Measurements from ENCODE around the gene CORO1A. TPM values are rescaled to one million over a fixed set of nuclear protein-coding genes. Genes with fewer than 3 reads are reported as not detected.
A peak's percentile ranks its signal among the peaks of the same experiment; 100 is the strongest.

Gene CORO1A
- polyA plus RNA-seq (2011; rRNA removed) (2.9 and 4.2 TPM in 2 replicates), polyA minus RNA-seq (2011; rRNA and poly(A)+ RNA removed) (2.3 and 2.5 TPM in 2 replicates)

GRCh38 chr16:30183233-30184095 lies at the start of gene CORO1A:
TSS of gene CORO1A (plus strand) at chr16:30183602. CDS start at chr16:30185210, 1,608 bp downstream.
- Histone ChIP-seq H3K4me3 (ENCODE audit: low read depth, low read length) (peak within 1 kb of the TSS; percentile 65), H3K27ac (ENCODE audit: low read depth, low read length) (no peak within 1 kb of the TSS), H3K9me3 (ENCODE audit: control insufficient read depth, insufficient read depth, low read length) (no peaks in the 10 kb centered on the region; the same call in 1 of the 2 replicates), H3K27me3 (ENCODE audit: control insufficient read depth, insufficient read depth, low read length) (no peaks in the 10 kb centered on the region)
- ChIA-PET POLR2A (interaction anchor here (0.6 to 1.0 kb wide), 2 partner anchors 118 to 1360 kb away, joined by 3 read pairs; partner anchors contain the start of genes ALDOA and ATXN2L), CTCF (interaction anchor here (0.6 kb wide), 1 partner anchor 369 kb away, joined by 3 read pairs; no protein-coding TSS in a partner anchor)
- no peak for TF ChIP-seq CTCF (IDR thresholded peaks at IDR 0.05; ENCODE audit: low read depth, low read length)
- peak; percentile 18 for DNase-seq (ENCODE audit: low read depth, low spot score)

- CTCF ChIA-PET, result interaction anchor here (0.7 to 1.0 kb wide), 2 partner anchors 25 to 189 kb away, joined by 4 to 12 read pairs; no protein-coding TSS in a partner anchor
Observed at GRCh38 chr16:30136971-30137605, 46.3 kb upstream of the CORO1A start.

GRCh38 chr16:30137897-30138296 lies 45.5 kb upstream of the CORO1A start:
- ChIA-PET POLR2A (no interaction called here), CTCF (no interaction called here)
- no peak for TF ChIP-seq CTCF (IDR thresholded peaks at IDR 0.05; ENCODE audit: low read depth, low read length)
- H3K27ac ChIP-seq (ENCODE audit: low read depth, low read length), result peak overlapping the region; percentile 21
- no peaks in the 10 kb centered on the region for H3K9me3 ChIP-seq (ENCODE audit: control insufficient read depth, insufficient read depth, low read length)
- peaks cover 3% of the 10 kb centered on the region for H3K27me3 ChIP-seq (ENCODE audit: control insufficient read depth, insufficient read depth, low read length)
- no peak for DNase-seq (ENCODE audit: low read depth, low spot score)
- H3K4me3 ChIP-seq (ENCODE audit: low read depth, low read length), result no peak overlapping the region

More at GRCh38 chr16:30136971-30137605, 46.3 kb upstream of the CORO1A start:
- POLR2A ChIA-PET, result no interaction called here
- TF ChIP-seq CTCF (IDR thresholded peaks at IDR 0.05; ENCODE audit: low read depth, low read length), result no peak
- Histone ChIP-seq H3K27me3 (ENCODE audit: control insufficient read depth, insufficient read depth, low read length) (peaks cover 3% of the 10 kb centered on the region), H3K27ac (ENCODE audit: low read depth, low read length) (no peak overlapping the region), H3K9me3 (ENCODE audit: control insufficient read depth, insufficient read depth, low read length) (no peaks in the 10 kb centered on the region), H3K4me3 (ENCODE audit: low read depth, low read length) (no peak overlapping the region)
- no peak for DNase-seq (ENCODE audit: low read depth, low spot score)

GRCh38 chr16:30139583-30140481 lies 43.6 kb upstream of the CORO1A start:
- CTCF ChIA-PET, result no interaction called here

More at GRCh38 chr16:30139583-30140481, 43.6 kb upstream of the CORO1A start:
- Histone ChIP-seq H3K4me3 (ENCODE audit: low read depth, low read length) (no peak overlapping the region), H3K27ac (ENCODE audit: low read depth, low read length) (no peak overlapping the region), H3K27me3 (ENCODE audit: control insufficient read depth, insufficient read depth, low read length) (peaks cover 7% of the 10 kb centered on the region), H3K9me3 (ENCODE audit: control insufficient read depth, insufficient read depth, low read length) (no peaks in the 10 kb centered on the region)
- no peak for DNase-seq (ENCODE audit: low read depth, low spot score)
- POLR2A ChIA-PET, result no interaction called here
- TF ChIP-seq CTCF (IDR thresholded peaks at IDR 0.05; ENCODE audit: low read depth, low read length), result no peak

All from AG04450 (cell line).